SIG-M5 treated with dmso at 0.1 percent for 504 hours (cell line): ENCODE data around the gene FAM8A1.

Experiments used
- DNase-seq: peaks from one replicate; lab custom pipeline; 2025; ENCODE audit not compliant: unreplicated experiment; lab: John Stamatoyannopoulos, UW

The FAM8A1 gene

GRCh38 chr6:17600527-17601385, 654 bp downstream of the FAM8A1 start:
- DNase-seq, result peak; percentile 22

GRCh38 chr6:17601386-17601703, 1.2 kb downstream of the FAM8A1 start:
- DNase-seq, result no peak

- DNase-seq, result no peak
These were observed 2.8 kb downstream of the FAM8A1 start for GRCh38 chr6:17602888-17603287.

- DNase-seq, result no peak
These were observed 6.5 kb downstream of the FAM8A1 start for GRCh38 chr6:17606606-17607005.

- no peak for DNase-seq
These were observed 10.7 kb downstream of the FAM8A1 start for GRCh38 chr6:17610835-17611234.

- no peak for DNase-seq
These were observed 11.9 kb downstream of the FAM8A1 start for GRCh38 chr6:17612048-17612447.

- DNase-seq, result no peak
These were observed 15.7 kb downstream of the FAM8A1 start for GRCh38 chr6:17615794-17616193.

GRCh38 chr6:17621003-17621402, 20.9 kb downstream of the FAM8A1 start:
- DNase-seq, result no peak

GRCh38 chr6:17622144-17622543, 22.0 kb downstream of the FAM8A1 start:
- DNase-seq, result no peak

GRCh38 chr6:17624396-17624795, 24.3 kb downstream of the FAM8A1 start:
- no peak for DNase-seq

- DNase-seq, result no peak
These were observed 28.8 kb downstream of the FAM8A1 start for GRCh38 chr6:17628873-17629272.

GRCh38 chr6:17629824-17630510, 29.9 kb downstream of the FAM8A1 start:
- no peak for DNase-seq

- DNase-seq, result no peak
These were observed 30.5 kb downstream of the FAM8A1 start for GRCh38 chr6:17630511-17631073.

- DNase-seq, result no peak
These were observed 32.8 kb downstream of the FAM8A1 start for GRCh38 chr6:17632934-17633333.

GRCh38 chr6:17633465-17634188, 33.5 kb downstream of the FAM8A1 start:
- DNase-seq, result no peak

GRCh38 chr6:17635568-17635967, 35.5 kb downstream of the FAM8A1 start:
- DNase-seq, result no peak

GRCh38 chr6:17638212-17638715, 38.2 kb downstream of the FAM8A1 start:
- no peak for DNase-seq

GRCh38 chr6:17640477-17640917, 40.4 kb downstream of the FAM8A1 start:
- DNase-seq, result peak; percentile 58

GRCh38 chr6:17648745-17649144, 48.6 kb downstream of the FAM8A1 start:
- DNase-seq, result no peak

- DNase-seq, result no peak
These were observed 50.7 kb downstream of the FAM8A1 start for GRCh38 chr6:17650656-17651309.
